Astrocyte (in vitro differentiated cells and primary cell): ENCODE results near the gene SORBS2.

ENCODE experiments used
- CTCF ChIP-seq: IDR thresholded peaks from 2 replicates; pipeline ENCODE4 v1.5.1; 2011; ENCODE audit warnings: low read depth, mild to moderate bottlenecking, inconsistent platforms, low read length, moderate library complexity; ENCODE audit not compliant: insufficient read depth
- EZH2 ChIP-seq: IDR thresholded peaks from 2 replicates; pipeline ENCODE4 v1.6.1; 2012; ENCODE audit warnings: mild to moderate bottlenecking, low read length, inconsistent platforms; ENCODE audit not compliant: insufficient read depth

- TF ChIP-seq CTCF (no peak), EZH2 (no peak)
Measured at GRCh38 chr4:185734214-185734613, 77.8 kb downstream of the SORBS2 start.
